Right kidney (tissue), 1 donor: Measurements from ENCODE around the gene BSN.
A peak's percentile ranks its signal among the peaks of the same experiment; 100 is the strongest.
"Not testable (repeated sequence)": the region's sequence is repeated elsewhere in the genome, so short reads cannot be mapped to it uniquely, and the experiment has no call there.

ENCODE experiments used
- DNase-seq: peaks from one replicate; pipeline ENCODE4 v3.0.0-alpha.2; 2016

The BSN gene

GRCh38 chr3:49675912-49676311, 121.6 kb downstream of the BSN start:
- no peak for DNase-seq

GRCh38 chr3:49680493-49681231, 126.4 kb downstream of the BSN start:
- DNase-seq = no peak

- no peak for DNase-seq
Observed at GRCh38 chr3:49681232-49681522, 126.9 kb downstream of the BSN start.

- no peak for DNase-seq
Observed at GRCh38 chr3:49681543-49681942, 127.3 kb downstream of the BSN start.

- DNase-seq = no peak
Observed at GRCh38 chr3:49683162-49683561, 128.9 kb downstream of the BSN start.

- DNase-seq = not testable (repeated sequence)
Observed at GRCh38 chr3:49684453-49684852, 130.2 kb downstream of the BSN start.

GRCh38 chr3:49685103-49685502, 130.8 kb downstream of the BSN start:
- DNase-seq = not testable (repeated sequence)

GRCh38 chr3:49685846-49686245, 131.6 kb downstream of the BSN start:
- DNase-seq = not testable (repeated sequence)

- DNase-seq = peak; percentile 73
Observed at GRCh38 chr3:49686346-49686745, 132.1 kb downstream of the BSN start.

GRCh38 chr3:49686769-49687423, 132.6 kb downstream of the BSN start:
- DNase-seq = peak; percentile 78

GRCh38 chr3:49687424-49687795, 133.1 kb downstream of the BSN start:
- DNase-seq = not testable (repeated sequence)

GRCh38 chr3:49688338-49689045, 134.2 kb downstream of the BSN start:
- DNase-seq = peak; percentile 40

- peak; percentile 90 for DNase-seq
Observed at GRCh38 chr3:49689046-49689907, 135.0 kb downstream of the BSN start, which contains the start of the genes MST1 and RNF123. TSS of gene MST1 (minus strand) at chr3:49689474. CDS start at chr3:49688691, 783 bp downstream. TSS of gene RNF123 (plus strand) at chr3:49689557. CDS start at chr3:49691166, 1,609 bp downstream.

GRCh38 chr3:49689908-49690624, 135.8 kb downstream of the BSN start:
- DNase-seq = not testable (repeated sequence)

- not testable (repeated sequence) for DNase-seq
Observed at GRCh38 chr3:49690856-49691255, 136.6 kb downstream of the BSN start.

- DNase-seq = not testable (repeated sequence)
Observed at GRCh38 chr3:49691481-49691880, 137.2 kb downstream of the BSN start.

GRCh38 chr3:49694409-49695070, 140.3 kb downstream of the BSN start:
- not testable (repeated sequence) for DNase-seq

GRCh38 chr3:49695350-49696015, 141.2 kb downstream of the BSN start:
- not testable (repeated sequence) for DNase-seq

- no peak for DNase-seq
Observed at GRCh38 chr3:49699281-49699979, 145.2 kb downstream of the BSN start.

GRCh38 chr3:49700014-49700413, 145.7 kb downstream of the BSN start:
- no peak for DNase-seq
